Astrocyte (in vitro differentiated cells and primary cell): ENCODE data around the gene GOLGA5.

ENCODE experiments used
- EZH2 ChIP-seq: IDR thresholded peaks from 2 replicates; pipeline ENCODE4 v1.6.1; 2012; ENCODE audit warnings: mild to moderate bottlenecking, low read length, inconsistent platforms; ENCODE audit not compliant: insufficient read depth
- TF ChIP-seq, protein P1 (sequence below): IDR thresholded peaks from 2 replicates; pipeline ENCODE4 v1.5.1; 2011; ENCODE audit warnings: low read depth, mild to moderate bottlenecking, inconsistent platforms, low read length, moderate library complexity; ENCODE audit not compliant: insufficient read depth

DNA sequence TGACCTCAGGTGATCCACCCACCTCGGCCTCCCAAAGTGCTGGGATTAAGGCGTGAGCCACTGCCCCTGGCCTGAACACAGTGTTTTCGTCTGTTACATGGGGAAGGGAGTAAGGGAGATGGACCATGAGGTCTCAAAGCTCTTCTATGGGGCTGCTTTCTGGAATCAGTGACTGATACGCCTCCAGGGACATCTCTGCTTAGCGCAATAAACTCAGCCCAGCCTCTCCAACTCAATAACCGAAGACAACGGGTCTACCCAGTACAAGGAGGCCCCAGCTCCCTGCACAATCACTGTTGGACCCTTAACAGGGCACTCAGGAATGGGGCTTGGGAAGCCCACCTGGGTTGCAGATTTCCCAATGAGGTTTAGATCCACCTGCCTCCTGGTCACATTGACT is 86.2 kb downstream of the GOLGA5 start:
- TF ChIP-seq, protein P1, sequence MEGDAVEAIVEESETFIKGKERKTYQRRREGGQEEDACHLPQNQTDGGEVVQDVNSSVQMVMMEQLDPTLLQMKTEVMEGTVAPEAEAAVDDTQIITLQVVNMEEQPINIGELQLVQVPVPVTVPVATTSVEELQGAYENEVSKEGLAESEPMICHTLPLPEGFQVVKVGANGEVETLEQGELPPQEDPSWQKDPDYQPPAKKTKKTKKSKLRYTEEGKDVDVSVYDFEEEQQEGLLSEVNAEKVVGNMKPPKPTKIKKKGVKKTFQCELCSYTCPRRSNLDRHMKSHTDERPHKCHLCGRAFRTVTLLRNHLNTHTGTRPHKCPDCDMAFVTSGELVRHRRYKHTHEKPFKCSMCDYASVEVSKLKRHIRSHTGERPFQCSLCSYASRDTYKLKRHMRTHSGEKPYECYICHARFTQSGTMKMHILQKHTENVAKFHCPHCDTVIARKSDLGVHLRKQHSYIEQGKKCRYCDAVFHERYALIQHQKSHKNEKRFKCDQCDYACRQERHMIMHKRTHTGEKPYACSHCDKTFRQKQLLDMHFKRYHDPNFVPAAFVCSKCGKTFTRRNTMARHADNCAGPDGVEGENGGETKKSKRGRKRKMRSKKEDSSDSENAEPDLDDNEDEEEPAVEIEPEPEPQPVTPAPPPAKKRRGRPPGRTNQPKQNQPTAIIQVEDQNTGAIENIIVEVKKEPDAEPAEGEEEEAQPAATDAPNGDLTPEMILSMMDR = no peak
- TF ChIP-seq EZH2 = no peak
